Hepatocyte (in vitro differentiated cells): ENCODE results near the gene HINT3. TPM values are rescaled to one million over a fixed set of nuclear protein-coding genes. Genes with fewer than 3 reads are reported as not detected.
A peak's percentile ranks its signal among the peaks of the same experiment; 100 is the strongest.

Source experiments
- DNase-seq: peaks from one replicate; pipeline ENCODE4 v3.0.0-alpha.2; 2016; ENCODE audit warnings: low spot score
- H2AFZ ChIP-seq: fragments of 200-600 bp; sonication (generic); 2 replicates; pipeline ENCODE4 v1.6.0; 2016; ENCODE audit warnings: antibody characterized with exemption, mild to moderate bottlenecking
- H3K27ac ChIP-seq: fragments of 200-600 bp; sonication (generic); 2 replicates; pipeline ENCODE4 v1.5.1; 2016; ENCODE audit warnings: mild to moderate bottlenecking
- H3K27me3 ChIP-seq: fragments of 200-600 bp; sonication (generic); 2 replicates; pipeline ENCODE4 v1.6.1; 2016
- H3K36me3 ChIP-seq: fragments of 200-600 bp; sonication (generic); replicated peaks from 2 replicates; pipeline ENCODE4 v1.5.1; 2016; ENCODE audit warnings: low read depth; ENCODE audit not compliant: insufficient read depth
- H3K4me1 ChIP-seq: fragments of 200-600 bp; sonication (generic); 2 replicates; pipeline ENCODE4 v1.5.1; 2016; ENCODE audit warnings: mild to moderate bottlenecking, moderate library complexity; ENCODE audit not compliant: insufficient read depth
- H3K4me2 ChIP-seq: fragments of 200-600 bp; sonication (generic); 2 replicates; pipeline ENCODE4 v1.6.0; 2016
- H3K4me3 ChIP-seq: fragments of 200-600 bp; sonication (generic); 2 replicates; pipeline ENCODE4 v1.5.1; 2016; ENCODE audit warnings: mild to moderate bottlenecking
- H3K79me2 ChIP-seq: fragments of 200-600 bp; sonication (generic); 2 replicates; pipeline ENCODE4 v1.6.0; 2017; ENCODE audit warnings: mild to moderate bottlenecking
- H3K9me2 ChIP-seq: fragments of 200-600 bp; sonication (generic); replicated peaks from 2 replicates; pipeline ENCODE4 v1.6.0; 2017; ENCODE audit warnings: mild to moderate bottlenecking; ENCODE audit not compliant: insufficient read depth
- H3K9me3 ChIP-seq: fragments of 200-600 bp; sonication (generic); 2 replicates; pipeline ENCODE4 v1.5.1; 2016; ENCODE audit warnings: low read depth, mild to moderate bottlenecking
- H4K20me1 ChIP-seq: fragments of 200-600 bp; sonication (generic); 2 replicates; pipeline ENCODE4 v1.6.0; 2016; ENCODE audit warnings: mild to moderate bottlenecking; ENCODE audit not compliant: insufficient read depth, poor library complexity, severe bottlenecking
- CTCF ChIP-seq: fragments of 200-600 bp; sonication (generic); IDR thresholded peaks from 2 replicates; pipeline ENCODE4 v1.5.1; 2016; ENCODE audit warnings: antibody characterized with exemption, mild to moderate bottlenecking; ENCODE audit not compliant: poor library complexity
- EZH2 ChIP-seq: fragments of 200-600 bp; sonication (generic); IDR thresholded peaks from 2 replicates; pipeline ENCODE4 v1.6.1; 2016; ENCODE audit warnings: antibody characterized with exemption, mild to moderate bottlenecking, borderline replicate concordance
- EZH2phosphoT487 ChIP-seq: fragments of 200-600 bp; sonication (generic); IDR thresholded peaks from one replicate; pipeline ENCODE4 v1.6.1; 2018; ENCODE audit warnings: antibody characterized with exemption, mild to moderate bottlenecking, low read depth, moderate library complexity; ENCODE audit not compliant: unreplicated experiment, severe bottlenecking
- WGBS: methylation state at CpG from one replicate; pipeline ENCODE4 v1.1.6; 2016; ENCODE audit warnings: low lambda C conversion rate; ENCODE audit errors: missing lambda C conversion rate; 5-methylcytosine and 5-hydroxymethylcytosine counted together
- polyA plus RNA-seq: library from polyadenylated mRNA; unstranded; fragments of >200 nt; fragmentation: Nextera tagmentation; extraction: Ambion mirVana; gene quantifications from 2 replicates; pipeline ENCODE4 v1.2.1, GENCODE V29; 2016
- total RNA-seq: library from RNA; depleted of rRNA; stranded (reverse); fragments of >200 nt; gene quantifications from 2 replicates; pipeline ENCODE4 v1.2.3, GENCODE V29; 2014

HINT3 gene
- total and polyA plus RNA-seq, 2 experiments from 2014 or later, result 15.4 to 32.9 TPM

GRCh38 chr6:125981571-125982185 is 25.1 kb downstream of the HINT3 start:
- no peak overlapping the region for H3K4me2 ChIP-seq
- no peaks in the 10 kb centered on the region for H3K9me3 ChIP-seq
- H3K9me2 ChIP-seq, result no peaks in the 10 kb centered on the region
- H2AFZ ChIP-seq, result no peak overlapping the region
- H4K20me1 ChIP-seq, result no peaks in the 10 kb centered on the region
- H3K27me3 ChIP-seq, result no peaks in the 10 kb centered on the region
- 85% methylated on average over 2 of the region's 2 CpGs for WGBS
- peaks cover 9% of the 10 kb centered on the region for H3K4me1 ChIP-seq
- peaks cover 5% of the 10 kb centered on the region for H3K79me2 ChIP-seq
- TF ChIP-seq EZH2phosphoT487, result no peak
- no peaks in the 10 kb centered on the region for H3K36me3 ChIP-seq
- DNase-seq, result no peak
- H3K27ac ChIP-seq, result no peak overlapping the region
- no peak overlapping the region for H3K4me3 ChIP-seq

GRCh38 chr6:125983246-125983945 is 26.8 kb downstream of the HINT3 start:
- no peaks in the 10 kb centered on the region for H3K9me2 ChIP-seq
- peaks cover 16% of the 10 kb centered on the region for H3K4me1 ChIP-seq
- H3K4me3 ChIP-seq, result no peak overlapping the region
- no peak for DNase-seq
- H3K27ac ChIP-seq, result peak overlapping the region; percentile 24
- H3K9me3 ChIP-seq, result no peaks in the 10 kb centered on the region
- TF ChIP-seq CTCF (no peak), EZH2phosphoT487 (no peak), EZH2 (no peak)
- no peaks in the 10 kb centered on the region for H3K27me3 ChIP-seq
- no peaks in the 10 kb centered on the region for H4K20me1 ChIP-seq
- H2AFZ ChIP-seq, result no peak overlapping the region
- H3K79me2 ChIP-seq, result peaks cover 21% of the 10 kb centered on the region
- WGBS, result 64% methylated on average over 4 of the region's 4 CpGs
- H3K36me3 ChIP-seq, result no peaks in the 10 kb centered on the region
- no peak overlapping the region for H3K4me2 ChIP-seq

GRCh38 chr6:125984311-125984710 is 27.7 kb downstream of the HINT3 start:
- no peaks in the 10 kb centered on the region for H3K9me3 ChIP-seq
- no peak overlapping the region for H3K4me3 ChIP-seq
- no peaks in the 10 kb centered on the region for H3K36me3 ChIP-seq
- H2AFZ ChIP-seq, result no peak overlapping the region
- peaks cover 30% of the 10 kb centered on the region for H3K79me2 ChIP-seq
- no peaks in the 10 kb centered on the region for H3K9me2 ChIP-seq
- 91% methylated on average over 2 of the region's 2 CpGs for WGBS
- peaks cover 16% of the 10 kb centered on the region for H3K4me1 ChIP-seq
- no peaks in the 10 kb centered on the region for H3K27me3 ChIP-seq
- no peak for TF ChIP-seq EZH2phosphoT487
- no peak for TF ChIP-seq EZH2
- TF ChIP-seq CTCF, result no peak
- peak; percentile 29 for DNase-seq
- H3K4me2 ChIP-seq, result no peak overlapping the region
- H3K27ac ChIP-seq, result peak overlapping the region; percentile 87
- H4K20me1 ChIP-seq, result no peaks in the 10 kb centered on the region

GRCh38 chr6:125985522-125985921 is 29.0 kb downstream of the HINT3 start:
- Histone ChIP-seq H3K36me3 (no peaks in the 10 kb centered on the region), H3K27me3 (no peaks in the 10 kb centered on the region), H4K20me1 (no peaks in the 10 kb centered on the region), H3K4me2 (peak overlapping the region; percentile 72), H3K9me2 (no peaks in the 10 kb centered on the region), H3K9me3 (no peaks in the 10 kb centered on the region), H3K27ac (peak overlapping the region; percentile 87), H3K4me3 (peak overlapping the region; percentile 30), H3K4me1 (peaks cover 16% of the 10 kb centered on the region), H2AFZ (peak overlapping the region; percentile 86), H3K79me2 (peaks cover 43% of the 10 kb centered on the region)
- DNase-seq, result no peak
- TF ChIP-seq CTCF, result no peak
- WGBS, result 84% methylated on average over 4 of the region's 4 CpGs
